ENCODE data around the gene NOTO. TPM values are rescaled to one million over a fixed set of nuclear protein-coding genes. Genes with fewer than 3 reads are reported as not detected.

NOTO gene
- total RNA-seq, 1 donor from 2014 or later, result not detected

GRCh38 chr2:73258186-73258912, 56.0 kb downstream of the NOTO start:
- peaks cover 2% of the 10 kb centered on the region for H3K36me3 Mint-ChIP-seq (ENCODE audit: low read depth)
- no peak overlapping the region for H3K4me3 Mint-ChIP-seq (ENCODE audit: unreplicated experiment)
- H3K27ac Mint-ChIP-seq (ENCODE audit: unreplicated experiment), result no peak overlapping the region
- no peak for DNase-seq (ENCODE audit: low spot score)
- H3K27me3 Mint-ChIP-seq (ENCODE audit: low read depth), result no peaks in the 10 kb centered on the region
- no peaks in the 10 kb centered on the region for H3K4me1 Mint-ChIP-seq (ENCODE audit: low read depth)
- TF ChIP-seq CTCF (IDR thresholded peaks at IDR 0.05), result no peak
- H3K9me3 Mint-ChIP-seq (ENCODE audit: low read depth), result no peaks in the 10 kb centered on the region

GRCh38 chr2:73258913-73259215, 56.5 kb downstream of the NOTO start:
- TF ChIP-seq CTCF (IDR thresholded peaks at IDR 0.05), result no peak
- no peaks in the 10 kb centered on the region for H3K36me3 Mint-ChIP-seq (ENCODE audit: low read depth)
- H3K27me3 Mint-ChIP-seq (ENCODE audit: low read depth), result no peaks in the 10 kb centered on the region
- H3K4me3 Mint-ChIP-seq (ENCODE audit: unreplicated experiment), result no peak overlapping the region
- H3K27ac Mint-ChIP-seq (ENCODE audit: unreplicated experiment), result no peak overlapping the region
- DNase-seq (ENCODE audit: low spot score), result no peak
- H3K9me3 Mint-ChIP-seq (ENCODE audit: low read depth), result no peaks in the 10 kb centered on the region
- H3K4me1 Mint-ChIP-seq (ENCODE audit: low read depth), result no peaks in the 10 kb centered on the region

- DNase-seq (ENCODE audit: low spot score), result no peak
- no peaks in the 10 kb centered on the region for H3K36me3 Mint-ChIP-seq (ENCODE audit: low read depth)
- no peak for TF ChIP-seq CTCF (IDR thresholded peaks at IDR 0.05)
- no peak overlapping the region for H3K4me3 Mint-ChIP-seq (ENCODE audit: unreplicated experiment)
- H3K9me3 Mint-ChIP-seq (ENCODE audit: low read depth), result no peaks in the 10 kb centered on the region
- no peak overlapping the region for H3K27ac Mint-ChIP-seq (ENCODE audit: unreplicated experiment)
- no peaks in the 10 kb centered on the region for H3K27me3 Mint-ChIP-seq (ENCODE audit: low read depth)
- H3K4me1 Mint-ChIP-seq (ENCODE audit: low read depth), result no peaks in the 10 kb centered on the region
Observed at GRCh38 chr2:73259276-73259675, 56.9 kb downstream of the NOTO start.

GRCh38 chr2:73259704-73260337, 57.4 kb downstream of the NOTO start:
- Mint-ChIP-seq H3K27ac (ENCODE audit: unreplicated experiment) (no peak overlapping the region), H3K36me3 (ENCODE audit: low read depth) (no peaks in the 10 kb centered on the region), H3K27me3 (ENCODE audit: low read depth) (no peaks in the 10 kb centered on the region), H3K4me1 (ENCODE audit: low read depth) (no peaks in the 10 kb centered on the region), H3K9me3 (ENCODE audit: low read depth) (no peaks in the 10 kb centered on the region), H3K4me3 (ENCODE audit: unreplicated experiment) (no peak overlapping the region)
- no peak for DNase-seq (ENCODE audit: low spot score)
- TF ChIP-seq CTCF (IDR thresholded peaks at IDR 0.05), result no peak

GRCh38 chr2:73260338-73260984, 58.1 kb downstream of the NOTO start:
- no peaks in the 10 kb centered on the region for H3K9me3 Mint-ChIP-seq (ENCODE audit: low read depth)
- no peaks in the 10 kb centered on the region for H3K36me3 Mint-ChIP-seq (ENCODE audit: low read depth)
- H3K27me3 Mint-ChIP-seq (ENCODE audit: low read depth), result no peaks in the 10 kb centered on the region
- H3K4me3 Mint-ChIP-seq (ENCODE audit: unreplicated experiment), result no peak overlapping the region
- no peaks in the 10 kb centered on the region for H3K4me1 Mint-ChIP-seq (ENCODE audit: low read depth)
- TF ChIP-seq CTCF (IDR thresholded peaks at IDR 0.05), result peak; percentile 72
- H3K27ac Mint-ChIP-seq (ENCODE audit: unreplicated experiment), result no peak overlapping the region
- no peak for DNase-seq (ENCODE audit: low spot score)

Other genes starting within 250 kb of the NOTO start
- 10.6 to 18.1 TPM (median 13.5 TPM) in 3 replicates for gene SFXN5, start 130.9 kb upstream of the NOTO start, total RNA-seq
- gene RAB11FIP5, start 89.6 kb upstream of the NOTO start, total RNA-seq, result 39.8 to 54.7 TPM (median 53.1 TPM) in 3 replicates
- gene SMYD5, start 11.7 kb downstream of the NOTO start, total RNA-seq, result 10.0 to 12.6 TPM (median 11.7 TPM) in 3 replicates
- 21.7 to 32.4 TPM (median 23.0 TPM) in 3 replicates for gene PRADC1, start 30.7 kb downstream of the NOTO start, total RNA-seq
- gene CCT7, start 31.7 kb downstream of the NOTO start, total RNA-seq, result 182 to 214 TPM (median 192 TPM) in 3 replicates
- 1.6 to 4.0 TPM (median 3.6 TPM) in 3 replicates for gene FBXO41, start 81.9 kb downstream of the NOTO start, total RNA-seq
- gene EGR4, start 91.0 kb downstream of the NOTO start, total RNA-seq, result not detected in 3 replicates
- 20.0 to 21.4 TPM (median 20.3 TPM) in 3 replicates for gene ALMS1, start 183.3 kb downstream of the NOTO start, total RNA-seq